HG03103 (cell line): Measurements from ENCODE around the gene PSME1.
A peak's percentile ranks its signal among the peaks of the same experiment; 100 is the strongest.

Experiments
- ATAC-seq: cut with Tn5 transposase; IDR thresholded peaks from one replicate; pipeline ENCODE4 v1.9.1; 2021; ENCODE audit warnings: low read depth; ENCODE audit not compliant: unreplicated experiment

PSME1 gene

GRCh38 chr14:24135834-24136683 is at the start of gene PSME1:
PSME1 (plus strand) TSS chr14:24136194; CDS start chr14:24136263, 69 bp downstream.
- ATAC-seq: peak; percentile 86

- no peak for ATAC-seq
Observed at GRCh38 chr14:24087004-24087403, 49.0 kb upstream of the PSME1 start.

DNA sequence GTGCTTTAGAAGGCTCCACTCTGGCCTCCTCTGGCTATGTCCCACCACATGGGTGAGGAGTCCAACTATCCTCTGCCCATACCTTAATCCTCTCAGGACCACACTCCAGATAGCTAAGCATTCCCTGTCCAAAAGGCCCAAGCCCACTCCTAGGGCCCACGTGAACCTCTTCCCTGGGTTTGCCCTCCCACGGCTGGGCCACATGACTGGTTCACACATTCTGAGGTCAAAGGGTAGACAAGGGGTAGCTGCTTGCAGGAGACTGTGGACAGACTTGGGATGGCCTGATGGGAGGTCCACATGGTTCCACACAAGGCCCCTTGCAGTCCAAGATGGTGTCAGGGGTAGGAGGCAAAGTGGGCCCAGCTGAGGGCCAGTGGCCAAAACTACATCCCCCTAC is 47.9 kb upstream of the PSME1 start:
- ATAC-seq: no peak

DNA sequence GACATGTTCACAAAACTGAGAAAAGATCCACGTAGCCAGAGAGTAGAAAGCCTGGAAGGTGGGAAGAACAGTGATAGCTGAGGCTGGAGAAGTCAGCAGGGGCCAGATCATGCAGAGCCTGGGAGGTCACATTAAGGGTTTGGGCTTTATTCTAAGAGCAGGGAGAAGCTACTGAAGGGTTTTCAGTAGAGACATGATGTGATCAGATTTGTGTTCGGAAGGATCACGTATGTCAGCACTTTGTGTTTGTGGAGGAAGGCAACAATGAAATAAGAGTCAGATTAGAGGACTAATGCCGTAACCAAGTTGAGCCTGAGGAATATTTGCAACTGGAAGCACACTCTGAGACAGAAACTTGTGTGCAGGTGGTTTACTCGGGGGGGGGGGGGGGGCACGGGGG is 46.1 kb upstream of the PSME1 start:
- ATAC-seq: no peak

DNA sequence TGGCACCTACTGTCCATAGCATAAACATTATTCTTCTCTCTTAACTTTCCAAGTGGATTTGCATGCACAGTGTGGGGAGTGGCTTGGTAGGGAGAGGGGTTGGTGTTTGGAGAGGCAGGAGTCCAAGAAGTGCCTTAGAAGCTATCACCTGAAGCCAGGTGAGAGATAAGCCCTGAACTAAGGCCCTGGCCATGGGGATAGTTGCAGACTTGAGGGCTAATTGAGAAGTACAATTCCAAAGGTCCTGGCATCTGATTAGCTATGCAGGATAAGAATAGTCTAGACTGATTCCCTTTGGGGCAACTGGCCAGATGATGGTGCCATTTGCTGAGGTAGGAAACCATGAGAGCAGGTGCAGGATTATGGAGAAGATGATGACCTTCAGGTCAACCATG is 43.9 kb upstream of the PSME1 start:
- no peak for ATAC-seq

DNA sequence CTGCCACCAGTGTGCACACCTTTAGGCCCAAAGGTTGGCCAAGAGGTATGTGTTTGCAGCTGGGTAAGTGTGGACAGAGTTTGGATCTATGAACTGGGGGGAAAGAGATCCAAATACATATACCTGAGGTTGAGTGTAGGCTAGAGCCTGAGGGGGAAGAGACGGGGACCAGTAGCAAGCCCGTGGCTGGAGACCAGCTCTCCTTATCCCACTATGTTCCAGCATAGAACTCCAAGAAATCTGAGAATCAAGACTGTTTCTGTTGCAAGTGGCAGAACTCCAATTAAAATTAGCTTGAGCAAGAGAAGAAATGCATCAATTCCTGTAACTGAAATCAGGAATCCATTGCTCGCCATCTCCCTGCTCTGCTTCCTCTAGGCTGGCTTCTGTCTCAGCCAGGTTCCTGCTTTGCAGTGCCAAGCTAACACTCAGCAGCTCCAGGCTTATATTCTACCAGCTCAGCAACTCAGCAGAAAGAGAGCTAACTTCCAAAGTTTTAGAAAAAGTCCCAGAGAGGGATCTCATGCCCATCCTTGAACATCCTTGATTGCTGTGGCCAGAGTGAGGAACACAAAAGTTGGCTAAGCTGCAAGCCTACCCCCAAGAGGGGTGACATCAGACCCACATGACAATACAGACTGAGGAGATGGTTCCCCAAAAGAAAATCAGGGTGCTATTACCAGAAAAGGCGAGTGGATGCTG is 43.3 kb upstream of the PSME1 start:
- ATAC-seq: no peak

DNA sequence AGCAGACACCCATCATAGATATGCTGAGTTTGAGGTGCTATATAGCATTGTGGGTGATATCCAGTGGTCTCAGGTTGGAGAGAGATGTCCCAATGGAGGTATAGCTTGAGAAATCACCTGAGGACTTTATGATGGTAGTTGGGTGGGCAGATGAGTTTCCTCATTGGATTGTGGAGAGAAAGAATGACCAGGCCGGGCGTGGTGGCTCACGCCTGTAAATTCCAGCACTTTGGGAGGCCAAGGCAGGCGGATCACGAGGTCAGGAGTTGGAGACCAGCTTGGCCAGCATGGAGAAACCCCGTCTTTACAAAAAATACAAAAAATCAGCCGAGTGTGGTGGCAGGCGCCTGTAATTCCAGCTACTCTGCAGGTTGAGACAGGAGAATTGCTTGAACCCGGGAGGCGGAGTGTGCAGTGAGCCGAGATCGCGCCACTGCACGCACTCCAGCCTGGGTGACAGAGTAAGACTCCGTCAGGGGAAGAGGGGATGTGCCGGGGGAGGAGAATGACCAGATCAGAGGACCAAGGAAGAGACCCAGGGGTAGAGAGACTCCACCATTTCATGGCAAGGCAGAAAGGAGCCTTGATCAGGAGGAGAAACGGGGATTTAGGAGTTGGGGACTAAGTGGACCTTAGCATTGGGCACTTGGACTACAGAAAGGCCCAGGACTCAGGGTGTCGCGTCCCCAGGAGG is 42.6 kb upstream of the PSME1 start:
- ATAC-seq: no peak

- peak; percentile 44 for ATAC-seq
Observed at GRCh38 chr14:24093901-24094840, 41.8 kb upstream of the PSME1 start, which contains the start of gene PCK2. PCK2 (plus strand) TSS chr14:24094311; CDS start chr14:24094406, 95 bp downstream.

GRCh38 chr14:24094841-24095270 is 41.1 kb upstream of the PSME1 start:
- no peak for ATAC-seq

- ATAC-seq: peak; percentile 53
Observed at GRCh38 chr14:24095271-24096068, 40.5 kb upstream of the PSME1 start.

- no peak for ATAC-seq
Observed at GRCh38 chr14:24096545-24097181, 39.3 kb upstream of the PSME1 start.

DNA sequence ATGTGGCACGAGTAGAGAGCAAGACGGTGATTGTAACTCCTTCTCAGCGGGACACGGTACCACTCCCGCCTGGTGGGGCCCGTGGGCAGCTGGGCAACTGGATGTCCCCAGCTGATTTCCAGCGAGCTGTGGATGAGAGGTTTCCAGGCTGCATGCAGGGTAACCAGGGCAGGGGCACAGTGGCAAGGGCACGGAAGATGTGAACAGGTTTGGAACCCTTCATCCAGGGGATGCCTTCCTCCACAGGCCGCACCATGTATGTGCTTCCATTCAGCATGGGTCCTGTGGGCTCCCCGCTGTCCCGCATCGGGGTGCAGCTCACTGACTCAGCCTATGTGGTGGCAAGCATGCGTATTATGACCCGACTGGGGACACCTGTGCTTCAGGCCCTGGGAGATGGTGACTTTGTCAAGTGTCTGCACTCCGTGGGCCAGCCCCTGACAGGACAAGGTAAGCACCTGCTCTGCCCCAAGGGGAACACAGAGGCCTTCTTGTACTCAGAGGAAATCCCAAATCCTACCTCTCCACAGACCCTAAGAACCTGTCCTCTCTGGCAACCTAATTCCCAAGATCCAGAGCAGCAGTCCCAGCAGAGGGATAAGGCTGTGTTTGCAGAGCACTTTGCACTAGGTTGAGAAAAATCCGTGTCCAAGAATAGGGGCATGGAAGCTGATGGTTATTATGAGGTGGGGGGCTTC is 37.6 kb upstream of the PSME1 start:
- no peak for ATAC-seq

DNA sequence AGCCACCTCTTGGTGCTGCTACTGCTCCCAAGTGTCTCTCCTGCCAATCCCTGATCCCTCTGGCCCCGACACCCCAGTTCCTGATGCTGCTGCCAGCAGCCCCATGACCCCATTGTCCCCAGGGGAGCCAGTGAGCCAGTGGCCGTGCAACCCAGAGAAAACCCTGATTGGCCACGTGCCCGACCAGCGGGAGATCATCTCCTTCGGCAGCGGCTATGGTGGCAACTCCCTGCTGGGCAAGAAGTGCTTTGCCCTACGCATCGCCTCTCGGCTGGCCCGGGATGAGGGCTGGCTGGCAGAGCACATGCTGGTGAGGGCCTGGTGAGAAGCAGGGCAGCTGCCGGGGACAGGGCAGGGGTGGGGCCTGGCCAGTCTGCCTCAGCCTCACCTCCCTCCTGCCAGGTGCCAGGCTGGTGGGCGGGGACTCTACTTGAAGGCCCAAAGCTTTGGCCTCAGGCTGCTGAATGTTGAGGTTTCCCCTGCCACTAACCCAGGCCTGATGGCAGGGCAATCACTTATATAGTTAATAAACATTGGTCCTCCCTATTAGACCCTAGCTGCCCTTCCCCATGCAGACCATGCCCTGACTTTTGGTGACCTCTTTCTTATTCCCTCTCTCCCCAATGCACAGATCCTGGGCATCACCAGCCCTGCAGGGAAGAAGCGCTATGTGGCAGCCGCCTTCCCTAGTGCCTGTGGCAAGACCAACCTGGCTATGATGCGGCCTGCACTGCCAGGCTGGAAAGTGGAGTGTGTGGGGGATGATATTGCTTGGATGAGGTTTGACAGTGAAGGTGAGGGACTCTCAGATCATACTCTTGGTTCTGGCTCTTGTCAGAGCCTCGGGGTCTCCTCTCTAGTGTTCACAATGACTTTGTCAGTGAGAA is 36.8 kb upstream of the PSME1 start:
- ATAC-seq: no peak

DNA sequence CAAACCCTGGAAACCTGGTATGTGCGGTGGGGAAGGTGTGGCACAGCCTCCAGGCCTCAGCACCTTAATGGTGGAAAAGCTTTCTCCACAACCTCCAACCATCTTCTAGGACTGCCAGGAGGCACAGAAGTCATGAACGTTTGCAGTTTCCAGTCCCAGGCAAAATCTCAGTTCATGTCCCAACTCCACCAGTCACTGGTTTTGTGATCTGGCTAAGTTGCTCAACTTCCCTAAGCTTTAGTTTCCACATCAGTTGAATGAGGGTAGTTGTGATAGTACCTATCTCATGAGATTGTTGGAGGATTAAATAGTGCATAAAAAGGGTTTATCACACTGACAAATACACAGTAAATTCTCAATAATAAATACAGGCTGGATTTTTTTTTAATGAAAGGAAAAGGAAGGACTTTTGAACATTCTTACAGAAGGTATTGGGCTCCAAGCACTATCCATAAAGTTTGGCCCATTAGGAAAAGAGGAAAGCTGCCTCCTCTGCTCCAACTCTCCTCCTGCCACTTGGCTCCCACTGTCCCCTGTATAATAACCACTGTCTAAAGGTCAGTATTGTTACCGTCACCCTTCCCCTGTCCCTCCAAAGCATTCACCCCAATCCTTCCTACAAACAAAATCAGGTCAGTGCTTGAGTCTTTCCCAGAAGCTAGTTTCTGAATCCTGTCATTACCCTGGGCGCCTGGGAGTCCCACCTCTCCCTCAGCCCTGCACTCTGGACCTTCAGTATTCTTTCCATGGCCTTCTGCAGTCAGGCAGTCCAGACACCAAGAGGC is 35.6 kb upstream of the PSME1 start:
- ATAC-seq: no peak

- no peak for ATAC-seq
Observed at GRCh38 chr14:24100982-24101494, 35.0 kb upstream of the PSME1 start.

GRCh38 chr14:24102357-24103048 is 33.5 kb upstream of the PSME1 start:
- no peak for ATAC-seq
